SK-N-SH (cell line): ENCODE measurements around the gene SATB1. TPM values are rescaled to one million over a fixed set of nuclear protein-coding genes. Genes with fewer than 3 reads are reported as not detected.

Source experiments
- CTCF ChIA-PET: fragments of 300-600, 350-600 bp; formaldehyde crosslinking; extraction: SDS; loops from one replicate; lab custom pipeline; 2021; lab: Yijun Ruan, JAX
- POLR2A ChIA-PET: fragments of 350-600 bp; sonication (Branson Sonifier 250); formaldehyde crosslinking; extraction: SDS; loops from one replicate; lab custom pipeline; 2020; ENCODE audit warnings: antibody characterized with exemption, inconsistent platforms; lab: Yijun Ruan, JAX
- DNase-seq: peaks from one replicate; pipeline ENCODE4 v3.0.0; 2012
- H2AFZ ChIP-seq: fragments of 200-600 bp; sonication (generic); 2 replicates; pipeline ENCODE4 v1.8.1; 2016; ENCODE audit warnings: antibody characterized with exemption, mild to moderate bottlenecking, low read depth
- H3F3A ChIP-seq: fragments of 200-600 bp; sonication (generic); replicated peaks from 2 replicates; pipeline ENCODE3; 2016; ENCODE audit warnings: antibody characterized with exemption, mild to moderate bottlenecking; ENCODE audit not compliant: insufficient read depth
- H3K27ac ChIP-seq, 2 experiments: fragments of 200-500 bp in 1 of 2; fragments of 200-600 bp in 1 of 2; sonication (Bioruptor generic) in 1 of 2; sonication (generic), shearing (Covaris generic) in 1 of 2; 2 replicates each; pipeline versions ENCODE4 v1.5.1 to v1.6.1; 2014 to 2016; ENCODE audit warnings: low read depth in 2 of 2, inconsistent platforms in 1 of 2, low read length in 1 of 2, mild to moderate bottlenecking in 1 of 2, mixed read lengths in 1 of 2
- H3K27me3 ChIP-seq: fragments of 200-600 bp; sonication (generic), shearing (Covaris generic); 2 replicates; pipeline ENCODE4 v1.6.1; 2016; ENCODE audit warnings: mixed run types; ENCODE audit not compliant: insufficient read depth
- H3K36me3 ChIP-seq, 2 experiments: fragments of 200-500 bp in 1 of 2; fragments of 200-600 bp in 1 of 2; sonication (Bioruptor generic) in 1 of 2; sonication (generic) in 1 of 2; replicated peaks in 1 of 2; 2 replicates each; pipeline versions ENCODE3 to v1.5.1; 2014 to 2016; ENCODE audit warnings: low read length in 1 of 2, mild to moderate bottlenecking in 1 of 2; ENCODE audit not compliant: insufficient read depth in 2 of 2, control insufficient read depth in 1 of 2
- H3K4me1 ChIP-seq, 2 experiments: fragments of 200-500 bp in 1 of 2; fragments of 200-600 bp in 1 of 2; sonication (Bioruptor generic) in 1 of 2; sonication (generic), shearing (Covaris generic) in 1 of 2; 2 replicates each; pipeline versions ENCODE4 v1.5.1 to v1.6.1; 2014 to 2016; ENCODE audit warnings: low read depth in 1 of 2, low read length in 1 of 2, mixed run types in 1 of 2; ENCODE audit not compliant: insufficient read depth in 2 of 2, control insufficient read depth in 1 of 2
- H3K4me2 ChIP-seq: fragments of 200-600 bp; sonication (generic), shearing (Covaris generic); 2 replicates; pipeline ENCODE4 v1.6.1; 2017; ENCODE audit warnings: mixed run types
- H3K4me3 ChIP-seq, 2 experiments: fragments of 200-500 bp in 1 of 2; fragments of 200-600 bp in 1 of 2; sonication (Bioruptor generic) in 1 of 2; sonication (generic), shearing (Covaris generic) in 1 of 2; 2 replicates each; pipeline versions ENCODE4 v1.5.1 to v1.8.1; 2014 to 2016; ENCODE audit warnings: low read depth in 2 of 2, inconsistent platforms in 1 of 2, low read length in 1 of 2, mild to moderate bottlenecking in 1 of 2, mixed read lengths in 1 of 2, moderate library complexity in 1 of 2
- H3K79me2 ChIP-seq: fragments of 200-600 bp; sonication (generic); 2 replicates; pipeline ENCODE4 v1.8.1; 2017; ENCODE audit warnings: mild to moderate bottlenecking; ENCODE audit not compliant: insufficient read depth
- H3K9ac ChIP-seq: fragments of 200-600 bp; sonication (generic); 2 replicates; pipeline ENCODE4 v1.6.1; 2017; ENCODE audit warnings: mixed run types
- H3K9me2 ChIP-seq: fragments of 200-600 bp; sonication (generic); 2 replicates; pipeline ENCODE4 v1.6.1; 2017; ENCODE audit warnings: mixed run types
- H3K9me3 ChIP-seq: fragments of 200-600 bp; sonication (generic); 2 replicates; pipeline ENCODE4 v1.6.1; 2017; ENCODE audit warnings: mixed run types, mild to moderate bottlenecking, moderate library complexity
- H4K20me1 ChIP-seq: fragments of 200-600 bp; sonication (generic); 2 replicates; pipeline ENCODE4 v1.6.1; 2017; ENCODE audit warnings: mild to moderate bottlenecking, mixed run types; ENCODE audit not compliant: insufficient read depth
- CHD2 ChIP-seq: fragments of 150-350 bp; IDR thresholded peaks from 2 replicates; pipeline ENCODE4 v1.6.1; 2018; ENCODE audit warnings: low read length; ENCODE audit not compliant: partially characterized antibody
- EP300 ChIP-seq, 2 experiments: IDR thresholded peaks; 2 replicates each; pipeline versions ENCODE4 v1.4.0 to v1.6.1; 2012; ENCODE audit warnings: borderline replicate concordance in 1 of 2, low read depth in 1 of 2, low read length in 1 of 2
- FOSL2 ChIP-seq: IDR thresholded peaks from 2 replicates; pipeline ENCODE4 v1.4.0; 2012; ENCODE audit warnings: low read depth, mild to moderate bottlenecking, moderate library complexity, borderline replicate concordance
- FOXM1 ChIP-seq: IDR thresholded peaks from 2 replicates; pipeline ENCODE4 v1.4.0; 2012; ENCODE audit warnings: low read depth, mild to moderate bottlenecking
- GABPA ChIP-seq: IDR thresholded peaks from 2 replicates; pipeline ENCODE4 v1.4.0; 2012; ENCODE audit warnings: low read depth, mild to moderate bottlenecking
- MEF2A ChIP-seq: IDR thresholded peaks from 2 replicates; pipeline ENCODE4 v1.4.0; 2012; ENCODE audit warnings: low read depth, borderline replicate concordance
- MXI1 ChIP-seq: IDR thresholded peaks from 2 replicates; pipeline ENCODE4 v1.6.1; 2012; ENCODE audit warnings: mild to moderate bottlenecking, low read depth, low read length, improper control_type of control experiment
- NFIC ChIP-seq: IDR thresholded peaks from 2 replicates; pipeline ENCODE4 v1.4.0; 2012; ENCODE audit warnings: borderline replicate concordance
- NRF1 ChIP-seq: IDR thresholded peaks from 2 replicates; pipeline ENCODE4 v1.6.1; 2012; ENCODE audit warnings: low read depth, mild to moderate bottlenecking, low read length
- POLR2AphosphoS5 ChIP-seq: IDR thresholded peaks from 2 replicates; pipeline ENCODE4 v1.6.1; 2012; ENCODE audit warnings: low read depth, low read length
- RCOR1 ChIP-seq: fragments of 150-350 bp; IDR thresholded peaks from 2 replicates; pipeline ENCODE4 v1.6.1; 2017; ENCODE audit warnings: antibody characterized with exemption, low read length
- RFX5 ChIP-seq: IDR thresholded peaks from 2 replicates; pipeline ENCODE4 v1.6.1; 2012; ENCODE audit warnings: mild to moderate bottlenecking, improper control_type of control experiment, low read length
- RXRA ChIP-seq: IDR thresholded peaks from 2 replicates; pipeline ENCODE4 v1.4.0; 2012; ENCODE audit warnings: low read depth, mild to moderate bottlenecking, borderline replicate concordance
- SIN3A ChIP-seq: IDR thresholded peaks from 2 replicates; pipeline ENCODE4 v1.6.1; 2012; ENCODE audit warnings: low read depth, mild to moderate bottlenecking, low read length, moderate library complexity, borderline replicate concordance
- SMC3 ChIP-seq: IDR thresholded peaks from 2 replicates; pipeline ENCODE4 v1.6.1; 2012; ENCODE audit warnings: low read depth, low read length, improper control_type of control experiment
- TCF12 ChIP-seq: IDR thresholded peaks from 2 replicates; pipeline ENCODE4 v1.4.0; 2012
- TEAD4 ChIP-seq: IDR thresholded peaks from 2 replicates; pipeline ENCODE4 v1.4.0; 2012; ENCODE audit warnings: mild to moderate bottlenecking, borderline replicate concordance; ENCODE audit not compliant: insufficient read depth
- YY1 ChIP-seq: IDR thresholded peaks from 2 replicates; pipeline ENCODE4 v1.4.0; 2012; ENCODE audit warnings: low read depth, mild to moderate bottlenecking
- WGBS: methylation state at CpG from one replicate; pipeline ENCODE4 v1.1.6; 2017; ENCODE audit warnings: low lambda C conversion rate; 5-methylcytosine and 5-hydroxymethylcytosine counted together
- polyA plus RNA-seq, 3 experiments: library from polyadenylated mRNA; depleted of rRNA; stranded (reverse); fragments of >200 nt; gene quantifications; 2 replicates each; pipeline ENCODE4 v1.2.3, GENCODE V29; 2012
- TF ChIP-seq, protein P1 (sequence below): IDR thresholded peaks from 2 replicates; pipeline ENCODE4; 2012
- TF ChIP-seq, protein P2 (sequence below): fragments of 200-600 bp; sonication (generic); IDR thresholded peaks from 2 replicates; pipeline ENCODE4 v1.6.1; 2017; ENCODE audit warnings: antibody characterized with exemption, mild to moderate bottlenecking, moderate library complexity

SATB1 gene
- polyA plus RNA-seq, 1 of the 3 experiments (the other 2 are of a cell fraction), result 8.5 TPM

DNA sequence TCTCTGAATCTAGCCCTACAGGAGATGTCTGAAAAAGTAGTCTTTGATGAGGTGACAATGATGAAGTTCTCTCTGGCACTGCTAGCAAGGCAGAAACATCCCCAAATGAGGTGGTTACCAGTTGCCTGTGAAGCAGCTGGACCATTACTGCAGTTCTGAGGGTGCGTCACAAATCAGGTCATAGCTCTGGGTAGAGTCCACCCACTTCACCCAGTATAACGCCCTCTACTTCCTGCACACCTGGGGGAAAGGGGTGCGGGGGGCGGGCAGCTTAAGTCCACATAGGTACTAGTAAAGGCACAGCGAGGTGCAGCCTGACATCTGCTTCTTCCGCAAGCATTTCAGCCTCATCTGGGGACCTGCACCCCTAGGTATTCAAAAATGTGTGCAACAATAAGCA, 13.4 kb upstream of the SATB1 start:
- H3K36me3 ChIP-seq, result no peaks in the 10 kb centered on the region
- peaks cover 4% of the 10 kb centered on the region for H3F3A ChIP-seq
- POLR2A ChIA-PET, result no interaction called here
- H3K9me2 ChIP-seq, result no peaks in the 10 kb centered on the region
- no peaks in the 10 kb centered on the region for H4K20me1 ChIP-seq
- TF ChIP-seq YY1 (no peak), RXRA (no peak), TCF12 (no peak), RFX5 (no peak), GABPA (no peak), NFIC (no peak), EP300 (IDR thresholded peaks at IDR 0.05; ENCODE audit: borderline replicate concordance in 1 of 2, low read depth in 1 of 2, low read length in 1 of 2) (no peak), MXI1 (no peak), TEAD4 (no peak), CHD2 (no peak), FOSL2 (no peak), FOXM1 (no peak), POLR2AphosphoS5 (no peak)
- WGBS, result 78% methylated on average over 6 of the region's 6 CpGs
- no peak for DNase-seq
- no peaks in the 10 kb centered on the region for H3K79me2 ChIP-seq
- no peak overlapping the region for H3K27ac ChIP-seq
- no peaks in the 10 kb centered on the region for H3K9me3 ChIP-seq
- no peak overlapping the region for H3K4me3 ChIP-seq
- no peak overlapping the region for H2AFZ ChIP-seq
- H3K27me3 ChIP-seq, result peaks cover 6% of the 10 kb centered on the region; the same call in 1 of the 2 replicates
- peaks cover 0 to 3% of the 10 kb centered on the region in 2 experiments; a peak in 2 of 4 replicates for H3K4me1 ChIP-seq
- CTCF ChIA-PET, result no interaction called here
- H3K9ac ChIP-seq, result no peak overlapping the region
- H3K4me2 ChIP-seq, result no peak overlapping the region

DNA sequence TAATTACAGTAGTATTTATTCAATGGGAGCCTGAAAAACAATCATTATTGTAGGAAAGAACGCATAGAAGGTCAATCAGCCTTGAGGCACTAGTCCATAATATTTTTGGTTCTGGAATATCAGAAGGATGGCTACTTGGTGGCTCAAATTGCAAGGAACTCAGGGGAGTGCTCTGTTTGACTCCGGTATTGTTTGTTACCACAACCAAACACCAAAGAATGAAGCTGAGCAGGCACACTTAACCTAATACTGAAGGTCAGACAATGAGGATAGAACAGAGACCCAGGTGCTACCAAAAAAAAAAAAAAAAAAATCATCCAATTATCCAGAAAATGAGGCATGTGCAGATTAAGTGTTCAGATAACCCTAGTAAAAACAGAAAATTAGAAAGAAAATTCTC, 11.1 kb upstream of the SATB1 start:
- CTCF ChIA-PET, result interaction anchor here (0.9 to 1.2 kb wide), 4 partner anchors 9 to 40 kb away, joined by 3 to 4 read pairs (median 3); no protein-coding TSS in a partner anchor
- no peak overlapping the region for H2AFZ ChIP-seq
- no peaks in the 10 kb centered on the region for H3K9me3 ChIP-seq
- WGBS, result 72% methylated on average over 2 of the region's 2 CpGs
- DNase-seq, result no peak
- no peaks in the 10 kb centered on the region for H3K79me2 ChIP-seq
- H3K4me3 ChIP-seq, result no peak overlapping the region
- H3K4me2 ChIP-seq, result no peak overlapping the region
- H4K20me1 ChIP-seq, result no peaks in the 10 kb centered on the region
- TF ChIP-seq NRF1 (no peak), EP300 (IDR thresholded peaks at IDR 0.05; ENCODE audit: borderline replicate concordance in 1 of 2, low read depth in 1 of 2, low read length in 1 of 2) (no peak), SMC3 (no peak), MEF2A (no peak), NFIC (no peak), TCF12 (no peak), YY1 (no peak), TEAD4 (no peak), RFX5 (no peak), FOSL2 (no peak), RCOR1 (no peak), SIN3A (no peak)
- TF ChIP-seq, protein P1, sequence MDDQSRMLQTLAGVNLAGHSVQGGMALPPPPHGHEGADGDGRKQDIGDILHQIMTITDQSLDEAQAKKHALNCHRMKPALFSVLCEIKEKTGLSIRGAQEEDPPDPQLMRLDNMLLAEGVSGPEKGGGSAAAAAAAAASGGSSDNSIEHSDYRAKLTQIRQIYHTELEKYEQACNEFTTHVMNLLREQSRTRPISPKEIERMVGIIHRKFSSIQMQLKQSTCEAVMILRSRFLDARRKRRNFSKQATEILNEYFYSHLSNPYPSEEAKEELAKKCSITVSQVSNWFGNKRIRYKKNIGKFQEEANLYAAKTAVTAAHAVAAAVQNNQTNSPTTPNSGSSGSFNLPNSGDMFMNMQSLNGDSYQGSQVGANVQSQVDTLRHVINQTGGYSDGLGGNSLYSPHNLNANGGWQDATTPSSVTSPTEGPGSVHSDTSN, result no peak
- TF ChIP-seq, protein P2, sequence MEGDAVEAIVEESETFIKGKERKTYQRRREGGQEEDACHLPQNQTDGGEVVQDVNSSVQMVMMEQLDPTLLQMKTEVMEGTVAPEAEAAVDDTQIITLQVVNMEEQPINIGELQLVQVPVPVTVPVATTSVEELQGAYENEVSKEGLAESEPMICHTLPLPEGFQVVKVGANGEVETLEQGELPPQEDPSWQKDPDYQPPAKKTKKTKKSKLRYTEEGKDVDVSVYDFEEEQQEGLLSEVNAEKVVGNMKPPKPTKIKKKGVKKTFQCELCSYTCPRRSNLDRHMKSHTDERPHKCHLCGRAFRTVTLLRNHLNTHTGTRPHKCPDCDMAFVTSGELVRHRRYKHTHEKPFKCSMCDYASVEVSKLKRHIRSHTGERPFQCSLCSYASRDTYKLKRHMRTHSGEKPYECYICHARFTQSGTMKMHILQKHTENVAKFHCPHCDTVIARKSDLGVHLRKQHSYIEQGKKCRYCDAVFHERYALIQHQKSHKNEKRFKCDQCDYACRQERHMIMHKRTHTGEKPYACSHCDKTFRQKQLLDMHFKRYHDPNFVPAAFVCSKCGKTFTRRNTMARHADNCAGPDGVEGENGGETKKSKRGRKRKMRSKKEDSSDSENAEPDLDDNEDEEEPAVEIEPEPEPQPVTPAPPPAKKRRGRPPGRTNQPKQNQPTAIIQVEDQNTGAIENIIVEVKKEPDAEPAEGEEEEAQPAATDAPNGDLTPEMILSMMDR, result no peak
- TF ChIP-seq, all 33 proteins: peak for 0
- POLR2A ChIA-PET, result no interaction called here
- H3K9me2 ChIP-seq, result no peaks in the 10 kb centered on the region
- H3K4me1 ChIP-seq, result no peaks in the 10 kb centered on the region; a peak in 1 of 4 replicates
- no peaks in the 10 kb centered on the region for H3F3A ChIP-seq
- H3K27ac ChIP-seq, result no peak overlapping the region
- H3K27me3 ChIP-seq, result no peaks in the 10 kb centered on the region
- H3K36me3 ChIP-seq, result no peaks in the 10 kb centered on the region
- no peak overlapping the region for H3K9ac ChIP-seq
